ENCODE measurements around the gene AP3S2. TPM values are rescaled to one million over a fixed set of nuclear protein-coding genes. Genes with fewer than 3 reads are reported as not detected.
"Not testable (repeated sequence)": the region's sequence is repeated elsewhere in the genome, so short reads cannot be mapped to it uniquely, and the experiment has no call there.

Gene AP3S2
- total RNA-seq, 1 donor from 2014 or later = 24.9 TPM

DNA sequence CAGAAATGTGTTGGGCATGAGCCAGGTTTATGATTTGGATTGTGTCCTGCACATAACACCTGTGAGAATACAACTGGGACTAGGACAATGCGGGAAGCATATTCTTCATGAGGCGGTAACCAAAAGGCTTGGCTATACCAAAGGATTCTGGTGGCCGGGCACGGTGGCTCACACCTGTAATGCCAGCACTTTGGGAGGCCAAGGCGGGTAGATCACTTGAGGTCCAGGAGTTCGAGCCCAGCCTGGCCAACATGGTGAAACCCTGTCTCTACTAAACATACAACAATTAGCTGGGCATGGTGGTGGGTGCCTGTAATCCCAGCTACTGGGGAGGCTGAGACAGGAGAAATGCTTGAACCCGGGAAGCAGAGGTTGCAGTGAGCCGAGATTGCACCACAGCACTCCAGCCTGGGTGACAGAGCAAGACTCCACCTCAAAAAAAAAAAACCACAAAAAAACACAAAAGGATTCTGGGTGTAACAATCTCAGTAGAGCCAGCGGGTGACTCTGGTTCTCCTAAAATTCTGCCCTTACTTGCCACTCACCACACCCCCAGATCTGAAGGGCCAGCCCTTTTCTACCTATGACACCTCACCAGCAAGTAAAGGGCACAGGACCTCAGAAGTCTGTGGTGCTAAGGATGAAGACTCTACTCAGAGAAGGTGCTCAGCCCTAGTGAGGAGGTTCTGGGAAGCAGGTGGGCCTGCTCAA is 59.2 kb downstream of the AP3S2 start:
- not testable (repeated sequence) for DNase-seq (ENCODE audit: low spot score)

DNA sequence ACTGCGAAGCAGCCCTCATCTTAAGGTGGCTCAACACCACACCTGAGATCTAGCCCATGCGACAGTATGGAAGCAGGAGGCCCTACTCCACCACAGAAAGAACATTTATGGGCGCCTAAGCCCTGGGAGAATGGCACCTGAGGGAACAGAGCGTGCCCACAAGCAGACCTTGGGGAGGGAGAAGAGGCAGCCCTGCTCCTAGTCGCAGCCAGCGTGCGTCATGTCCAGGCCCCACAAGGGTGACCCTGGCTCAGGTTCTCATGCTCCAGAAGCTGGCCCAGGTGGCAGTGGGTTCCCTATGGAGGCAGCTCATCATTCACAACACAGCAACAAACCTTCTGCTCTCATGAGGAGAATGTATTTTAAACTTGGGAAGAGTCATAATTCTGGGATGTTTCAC is 59.8 kb downstream of the AP3S2 start:
- DNase-seq (ENCODE audit: low spot score) = no peak

DNA sequence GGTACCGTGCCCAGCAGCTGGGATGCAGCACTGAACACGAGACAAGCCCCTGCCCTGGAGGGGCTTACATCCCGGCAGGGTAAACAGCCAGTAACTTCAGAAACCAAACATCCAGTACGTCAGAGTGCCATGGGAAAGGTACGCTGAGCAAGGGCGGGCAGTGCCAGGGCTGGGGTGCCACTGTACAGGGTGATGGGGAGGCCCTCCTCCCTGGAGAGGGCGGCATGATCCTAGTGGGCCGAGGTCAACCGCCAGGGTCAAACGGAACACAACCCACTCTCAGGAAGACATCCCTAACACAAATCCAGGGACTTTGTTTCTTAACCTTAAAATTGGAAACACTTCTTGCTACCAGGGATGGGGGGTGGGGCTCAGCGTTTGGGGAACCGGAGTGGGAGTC is 63.2 kb downstream of the AP3S2 start:
- no peak for DNase-seq (ENCODE audit: low spot score)

- DNase-seq (ENCODE audit: low spot score) = no peak
Observed at GRCh38 chr15:89829616-89830440, 64.0 kb downstream of the AP3S2 start.

- no peak for DNase-seq (ENCODE audit: low spot score)
Observed at GRCh38 chr15:89829161-89829560, 64.6 kb downstream of the AP3S2 start.

DNA sequence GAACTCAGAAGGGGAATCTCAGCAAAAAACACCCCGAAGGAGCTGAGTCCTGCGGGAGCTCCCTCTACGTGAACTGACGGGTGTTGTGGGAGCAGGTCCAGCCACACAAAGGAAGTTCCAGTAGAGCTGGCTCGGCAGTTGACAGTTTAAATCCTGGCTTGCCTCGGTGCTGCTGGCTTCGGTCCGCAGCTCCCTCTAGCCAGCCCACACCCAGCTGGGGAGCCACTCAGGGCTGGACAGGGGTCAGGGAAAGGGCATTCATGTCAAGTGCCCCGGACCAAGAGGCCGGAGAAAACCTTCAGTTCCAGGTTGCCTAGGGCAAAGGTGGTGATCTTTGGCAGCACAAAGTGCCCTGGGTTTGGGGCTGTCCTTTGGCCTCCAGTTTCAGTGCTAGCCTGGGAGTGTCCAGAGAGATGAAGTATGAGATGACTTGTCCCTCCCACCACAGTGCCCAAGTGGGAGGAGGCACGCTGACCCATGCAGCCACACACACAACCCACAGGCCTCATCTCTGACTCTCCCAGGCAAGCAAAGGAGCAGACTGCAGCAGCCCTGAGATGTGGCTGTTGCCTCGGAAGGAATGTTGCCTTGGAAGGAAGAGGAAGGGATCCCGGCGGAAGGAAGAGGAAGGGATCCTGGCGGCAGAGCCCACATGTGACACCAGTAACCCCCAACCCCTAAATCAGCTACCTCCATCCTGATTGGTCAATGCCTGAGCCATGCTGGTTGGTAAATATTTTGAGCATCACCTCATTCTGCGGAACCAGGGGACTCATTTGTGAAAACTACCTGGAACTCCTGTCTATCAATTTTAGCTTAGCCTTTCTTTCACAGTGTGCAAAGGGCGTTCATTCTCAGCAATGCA is 65.3 kb downstream of the AP3S2 start:
- DNase-seq (ENCODE audit: low spot score) = no peak

DNA sequence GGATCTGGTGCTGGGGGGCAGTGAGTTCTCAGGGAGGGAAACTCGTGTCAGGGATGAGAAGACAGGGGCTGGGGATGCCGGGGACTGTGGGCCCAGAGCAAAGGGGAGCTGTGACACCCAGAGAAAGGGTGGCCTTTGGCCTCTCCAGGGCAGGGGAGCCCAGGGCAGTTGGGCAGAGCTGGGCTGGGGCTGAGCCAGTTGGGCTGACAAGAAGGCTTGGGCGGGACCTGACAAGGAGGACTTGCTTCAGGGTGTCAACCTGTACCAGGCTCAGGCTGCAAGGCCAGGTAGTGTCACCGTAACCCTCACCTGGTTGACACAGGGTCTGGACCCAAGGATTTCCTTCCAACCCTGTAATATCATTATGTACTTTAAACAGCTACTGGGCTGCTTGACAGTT is 66.0 kb downstream of the AP3S2 start:
- DNase-seq (ENCODE audit: low spot score) = no peak

- no peak for DNase-seq (ENCODE audit: low spot score)
Observed at GRCh38 chr15:89826671-89827655, 66.8 kb downstream of the AP3S2 start.

GRCh38 chr15:89825271-89825940 is 68.4 kb downstream of the AP3S2 start:
- no peak for DNase-seq (ENCODE audit: low spot score)

GRCh38 chr15:89824607-89824867 is 69.3 kb downstream of the AP3S2 start:
- DNase-seq (ENCODE audit: low spot score) = no peak

GRCh38 chr15:89823836-89824606 is 69.8 kb downstream of the AP3S2 start:
- no peak for DNase-seq (ENCODE audit: low spot score)

- no peak for DNase-seq (ENCODE audit: low spot score)
Observed at GRCh38 chr15:89822951-89823711, 70.7 kb downstream of the AP3S2 start.

DNA sequence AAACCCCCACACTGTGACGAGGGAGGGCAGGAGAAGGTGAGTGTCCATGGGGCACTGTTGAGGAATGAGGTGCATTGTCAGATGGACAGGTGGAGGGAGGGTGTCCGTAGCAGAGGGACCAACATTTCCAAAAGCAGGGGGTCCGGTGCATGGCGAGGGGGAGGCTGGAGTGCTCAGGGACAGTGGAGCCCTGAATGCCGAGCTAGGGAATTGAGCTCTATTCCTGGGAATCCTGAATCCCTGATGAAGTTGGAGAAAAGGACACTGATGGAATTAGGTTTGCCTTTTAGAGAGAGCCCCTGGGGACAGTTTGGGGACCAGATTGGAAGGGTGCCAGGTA is 71.2 kb downstream of the AP3S2 start:
- no peak for DNase-seq (ENCODE audit: low spot score)

GRCh38 chr15:89822026-89822425 is 71.8 kb downstream of the AP3S2 start:
- no peak for DNase-seq (ENCODE audit: low spot score)

- no peak for DNase-seq (ENCODE audit: low spot score)
Observed at GRCh38 chr15:89820666-89821611, 72.9 kb downstream of the AP3S2 start.

DNA sequence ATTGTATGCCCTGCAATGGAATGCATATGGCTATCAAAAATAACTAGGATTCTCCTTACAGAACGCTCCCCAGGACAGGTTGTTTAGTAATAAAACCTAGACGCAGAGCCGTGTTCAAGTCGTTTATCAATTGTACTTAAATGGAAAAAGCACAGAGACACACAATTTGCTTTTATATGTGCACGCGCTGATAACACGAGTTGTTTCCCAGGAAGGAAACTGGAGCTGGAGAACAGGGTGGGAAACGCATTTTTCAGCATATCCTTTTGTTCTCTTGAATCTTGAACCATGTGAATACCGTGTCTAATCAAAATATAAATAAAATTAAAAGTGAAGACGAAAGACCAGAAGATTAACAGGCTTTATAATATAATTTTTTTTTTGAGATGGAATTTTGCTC is 75.5 kb downstream of the AP3S2 start:
- DNase-seq (ENCODE audit: low spot score) = no peak

DNA sequence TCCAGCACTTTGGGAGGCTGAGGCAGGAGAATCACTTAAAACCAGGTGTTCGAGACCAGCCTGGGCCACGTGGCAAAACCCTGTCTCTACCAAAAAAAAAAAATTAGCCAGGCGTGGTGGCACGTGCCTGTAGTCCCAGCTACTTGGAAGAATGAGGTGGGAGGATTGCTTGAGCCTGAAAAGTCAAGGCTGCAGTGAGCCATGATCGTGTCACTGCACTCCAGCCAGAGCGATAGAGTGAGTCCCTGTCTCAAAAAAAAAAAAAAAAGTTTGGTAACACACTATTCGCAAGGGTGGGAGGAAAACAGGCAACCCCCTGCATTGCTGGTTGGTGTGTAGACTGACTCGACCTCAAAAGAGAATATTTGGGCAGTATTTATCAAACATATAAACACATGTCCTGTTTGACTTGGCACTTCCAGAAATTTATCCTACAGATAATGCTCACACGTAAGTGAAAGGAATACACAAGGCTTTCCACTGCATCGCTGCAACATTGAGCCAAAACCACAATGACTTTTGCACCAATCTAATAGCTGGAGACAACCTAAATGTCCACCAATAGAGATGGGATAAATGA is 76.0 kb downstream of the AP3S2 start:
- no peak for DNase-seq (ENCODE audit: low spot score)

DNA sequence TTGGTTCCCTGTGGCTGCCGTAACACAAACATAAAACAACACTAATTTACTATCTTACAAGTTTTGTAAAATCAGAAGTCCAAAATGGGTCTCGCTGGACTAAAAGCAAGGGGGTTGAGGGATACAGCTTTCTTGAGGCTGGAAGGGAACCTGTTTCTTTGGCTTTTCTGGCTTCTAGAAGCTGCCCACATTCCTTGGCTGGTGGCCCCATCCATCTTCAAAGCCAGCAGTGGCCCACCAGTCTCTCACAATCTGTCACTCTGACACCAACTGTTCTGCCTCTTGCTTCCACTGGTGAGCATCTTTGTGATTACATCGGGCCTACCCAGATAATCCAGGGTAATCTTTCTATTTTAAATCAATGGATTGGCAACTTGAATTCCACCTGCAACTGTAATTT is 78.0 kb downstream of the AP3S2 start:
- no peak for DNase-seq (ENCODE audit: low spot score)

Data from mucosa of gallbladder (tissue), 1 donor.